BLaER1 treated with 17β-estradiol and CSF1 and Interleukin-3, amounts not matched to agents 10 nM and 100 nM (cell line): ENCODE measurements around the gene C3AR1.

Source experiments
- H3K27ac ChIP-seq, 11 experiments: shearing (Covaris generic); formaldehyde crosslinking; 2 replicates each; pipeline ENCODE4 v1.8.1; 2022
- H3K27me3 ChIP-seq, 11 experiments: shearing (Covaris generic); formaldehyde crosslinking; 2 replicates each; pipeline ENCODE4 v1.8.1; 2022
- H3K36me3 ChIP-seq, 11 experiments: shearing (Covaris generic); formaldehyde crosslinking; 2 replicates each; pipeline ENCODE4 v1.8.1; 2022
- H3K4me1 ChIP-seq, 10 experiments: shearing (Covaris generic); formaldehyde crosslinking; 2 replicates each; pipeline ENCODE4 v1.8.1; 2022
- H3K4me2 ChIP-seq, 11 experiments: shearing (Covaris generic); formaldehyde crosslinking; 2 replicates each; pipeline ENCODE4 v1.8.1; 2022
- H3K4me3 ChIP-seq, 10 experiments: shearing (Covaris generic); formaldehyde crosslinking; 2 replicates each; pipeline ENCODE4 v1.8.1; 2022
- H3K9ac ChIP-seq, 11 experiments: shearing (Covaris generic); formaldehyde crosslinking; 2 replicates each; pipeline ENCODE4 v1.8.1; 2022
- H3K9me3 ChIP-seq, 11 experiments: shearing (Covaris generic); formaldehyde crosslinking; replicated peaks in 1 of 11; 2 replicates each; pipeline ENCODE4 v1.8.1; 2022
- H4K20me1 ChIP-seq, 11 experiments: shearing (Covaris generic); formaldehyde crosslinking; 2 replicates each; pipeline ENCODE4 v1.8.1; 2022
- Cebpa-rat ChIP-seq, 11 experiments: shearing (Covaris generic); IDR thresholded peaks; 2 replicates each; pipeline ENCODE4 v1.8.1; 2022

C3AR1 gene

DNA sequence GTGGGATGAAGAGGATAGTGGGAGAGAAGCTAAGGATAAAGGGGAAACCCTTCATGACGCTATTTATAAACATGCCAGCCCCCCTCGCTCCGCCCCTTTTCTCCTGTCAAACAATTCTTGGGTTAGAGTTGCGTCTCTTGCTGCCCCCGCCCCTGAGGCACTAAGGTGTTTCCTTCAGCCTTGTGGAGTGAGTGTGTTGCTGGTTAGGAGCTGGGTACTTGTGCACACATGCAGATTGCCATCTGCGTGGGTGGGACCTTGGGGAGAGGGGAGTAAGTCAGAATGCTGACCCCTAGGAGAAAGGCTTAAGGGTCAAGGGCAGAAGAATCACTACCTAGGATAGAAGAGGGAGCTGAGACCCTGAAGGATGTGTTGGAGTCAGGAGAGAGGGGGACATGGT, 28.2 kb downstream of the C3AR1 start:
- peak overlapping the region in 1 of 11 experiments; percentile 64; a peak in 1 of 22 replicates for H3K9ac ChIP-seq
- no peak overlapping the region; a peak in 1 of 20 replicates for H3K4me3 ChIP-seq
- H4K20me1 ChIP-seq: peaks cover 0 to 56% (median 31%) of the 10 kb centered on the region in 11 experiments; a peak in 13 of 22 replicates
- no peaks in the 10 kb centered on the region for H3K27me3 ChIP-seq
- H3K36me3 ChIP-seq: peaks cover 32 to 46% (median 35%) of the 10 kb centered on the region in 11 experiments
- H3K4me1 ChIP-seq: peaks cover 65 to 75% (median 69%) of the 10 kb centered on the region in 10 experiments
- no peaks in the 10 kb centered on the region for H3K9me3 ChIP-seq
- no peak for TF ChIP-seq Cebpa-rat (IDR thresholded peaks at IDR 0.05)
- H3K27ac ChIP-seq: peak overlapping the region in 1 of 11 experiments; percentile 44; a peak in 2 of 22 replicates
- peak overlapping the region; percentile 84 to 99 (median 94) for H3K4me2 ChIP-seq

GRCh38 chr12:8037046-8037663, 29.0 kb downstream of the C3AR1 start:
- Histone ChIP-seq H3K27ac (0 out of 22 replicates have a peak overlapping the region, but pooled peaks of 3 of the 11 experiments have one; percentile 4 to 14 (median 12)), H3K9ac (peak overlapping the region in 1 of 11 experiments; percentile 13; a peak in 2 of 22 replicates), H3K4me2 (peak overlapping the region; percentile 84 to 99 (median 94)), H3K4me1 (peaks cover 65 to 72% (median 67%) of the 10 kb centered on the region in 10 experiments), H3K36me3 (peaks cover 25 to 38% (median 27%) of the 10 kb centered on the region in 11 experiments), H3K4me3 (peak overlapping the region in 6 of 10 experiments; percentile 2 to 32 (median 8); a peak in 5 of 20 replicates), H3K27me3 (no peaks in the 10 kb centered on the region), H3K9me3 (no peaks in the 10 kb centered on the region), H4K20me1 (peaks cover 0 to 56% (median 31%) of the 10 kb centered on the region in 11 experiments; a peak in 13 of 22 replicates)
- no peak for TF ChIP-seq Cebpa-rat (IDR thresholded peaks at IDR 0.05)

DNA sequence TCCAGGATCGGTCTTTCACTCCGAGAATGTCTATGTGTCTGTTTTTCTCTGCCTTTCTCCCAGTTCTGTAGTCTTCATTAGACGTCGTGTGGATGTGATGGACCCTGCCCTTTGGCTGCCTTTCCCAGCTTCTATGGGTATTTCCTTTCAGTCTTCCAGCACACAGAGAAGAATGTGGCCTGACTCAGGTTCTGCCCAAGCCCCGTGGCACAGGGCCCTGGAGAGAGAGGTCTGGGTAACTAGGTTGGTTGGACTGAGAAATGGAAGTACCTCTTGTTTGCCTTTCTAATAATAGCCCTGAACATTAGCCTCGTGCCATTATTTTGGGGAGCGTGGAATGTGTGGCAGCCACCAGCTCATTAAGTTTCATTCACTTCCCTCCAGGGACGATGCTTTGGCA, 29.8 kb downstream of the C3AR1 start:
- H3K9me3 ChIP-seq: no peaks in the 10 kb centered on the region
- TF ChIP-seq Cebpa-rat (IDR thresholded peaks at IDR 0.05): no peak
- no peak overlapping the region for H3K4me3 ChIP-seq
- peaks cover 17 to 30% (median 19%) of the 10 kb centered on the region in 11 experiments for H3K36me3 ChIP-seq
- peak overlapping the region in 1 of 11 experiments; percentile 4; a peak in 1 of 22 replicates for H3K27ac ChIP-seq
- H3K4me2 ChIP-seq: peak overlapping the region; percentile 84 to 99 (median 94)
- peaks cover 71 to 80% (median 75%) of the 10 kb centered on the region in 10 experiments for H3K4me1 ChIP-seq
- peaks cover 0 to 56% (median 31%) of the 10 kb centered on the region in 11 experiments; a peak in 13 of 22 replicates for H4K20me1 ChIP-seq
- no peaks in the 10 kb centered on the region for H3K27me3 ChIP-seq
- no peak overlapping the region for H3K9ac ChIP-seq

DNA sequence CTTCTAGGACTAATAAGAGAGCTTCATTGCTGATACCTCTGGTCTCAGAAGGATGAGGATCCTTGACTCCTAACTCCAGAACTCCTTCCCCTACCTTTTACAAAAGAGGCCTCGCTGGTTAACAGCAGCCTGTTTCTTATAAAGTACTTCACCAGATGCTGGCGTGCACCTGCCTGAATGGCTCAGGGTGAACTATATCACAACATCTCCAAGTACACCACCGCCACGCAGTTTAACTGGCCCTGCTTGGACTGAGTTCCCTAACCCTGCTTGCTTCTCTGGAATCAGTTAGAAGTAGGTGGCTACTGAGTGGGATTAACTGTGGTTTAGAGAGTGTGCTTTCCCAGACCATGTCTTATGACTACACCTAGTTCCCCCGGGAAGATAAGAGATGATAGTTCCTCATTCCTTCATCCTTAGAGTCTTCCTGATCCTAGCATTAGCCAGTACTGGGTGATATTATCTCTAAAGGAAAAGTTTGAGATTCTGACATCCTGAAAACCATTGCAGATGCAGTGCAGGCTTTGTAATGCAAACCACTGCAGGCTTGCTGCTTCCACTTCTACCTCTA, 30.6 kb downstream of the C3AR1 start:
- Histone ChIP-seq H3K4me1 (peaks cover 78 to 89% (median 83%) of the 10 kb centered on the region in 10 experiments), H3K27me3 (no peaks in the 10 kb centered on the region), H3K4me2 (peak overlapping the region; percentile 86 to 99 (median 94)), H3K36me3 (peaks cover 8 to 22% (median 11%) of the 10 kb centered on the region in 11 experiments), H4K20me1 (peaks cover 0 to 56% (median 31%) of the 10 kb centered on the region in 11 experiments; a peak in 13 of 22 replicates), H3K4me3 (peak overlapping the region in 3 of 10 experiments; percentile 20 to 97 (median 89); a peak in 5 of 20 replicates), H3K27ac (peak overlapping the region in 2 of 11 experiments; percentile 8 to 90; a peak in 1 of 22 replicates), H3K9me3 (no peaks in the 10 kb centered on the region), H3K9ac (peak overlapping the region in 4 of 11 experiments; percentile 19 to 98 (median 64); a peak in 7 of 22 replicates)
- TF ChIP-seq Cebpa-rat (IDR thresholded peaks at IDR 0.05): no peak

DNA sequence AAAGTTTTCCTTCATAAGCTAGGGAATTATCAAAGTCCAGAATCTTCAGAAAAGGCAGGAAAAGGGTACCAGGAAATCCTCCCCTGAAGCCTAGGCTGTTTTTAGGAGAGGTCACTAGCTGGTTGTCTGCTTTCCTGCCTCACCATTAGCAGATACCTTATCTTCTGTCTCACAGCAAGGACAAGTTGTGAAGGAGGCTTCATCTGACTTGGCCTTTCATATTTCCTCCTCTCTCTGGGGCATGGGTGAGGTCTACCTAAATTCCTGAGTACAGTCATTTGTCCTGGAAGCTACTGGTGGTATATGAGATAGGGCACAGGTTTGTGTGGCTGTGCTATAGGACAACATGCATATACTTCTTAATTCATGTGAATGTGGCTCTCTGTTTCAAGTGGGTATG, 31.4 kb downstream of the C3AR1 start:
- Histone ChIP-seq H3K4me1 (peaks cover 84 to 95% (median 89%) of the 10 kb centered on the region in 10 experiments), H3K9ac (peak overlapping the region in 10 of 11 experiments; percentile 88 to 98 (median 94); a peak in 12 of 22 replicates)
- no peak for TF ChIP-seq Cebpa-rat (IDR thresholded peaks at IDR 0.05)

GRCh38 chr12:8033153-8034044, 32.8 kb downstream of the C3AR1 start:
- no peak for TF ChIP-seq Cebpa-rat (IDR thresholded peaks at IDR 0.05)
- H3K27ac ChIP-seq: peak overlapping the region; percentile 80 to 94 (median 90)
- no peaks in the 10 kb centered on the region for H3K27me3 ChIP-seq
- H3K9me3 ChIP-seq: no peaks in the 10 kb centered on the region
- peaks cover 0 to 46% (median 20%) of the 10 kb centered on the region in 11 experiments; a peak in 13 of 22 replicates for H4K20me1 ChIP-seq
- H3K4me1 ChIP-seq: peaks cover 70 to 95% (median 85%) of the 10 kb centered on the region in 10 experiments
- H3K4me3 ChIP-seq: peak overlapping the region; percentile 74 to 97 (median 86)
- peak overlapping the region; percentile 88 to 98 (median 93) for H3K9ac ChIP-seq
- H3K36me3 ChIP-seq: peaks cover 0 to 8% (median 0%) of the 10 kb centered on the region in 11 experiments; a peak in 2 of 22 replicates
- peak overlapping the region; percentile 86 to 99 (median 94) for H3K4me2 ChIP-seq

More for the DNA sequence above, 31.4 kb downstream of the C3AR1 start:
- Histone ChIP-seq H3K36me3 (peaks cover 1 to 14% (median 4%) of the 10 kb centered on the region in 11 experiments), H3K9me3 (no peaks in the 10 kb centered on the region), H3K27ac (peak overlapping the region in 3 of 11 experiments; percentile 8 to 90 (median 21); a peak in 3 of 22 replicates), H3K4me2 (peak overlapping the region; percentile 86 to 99 (median 94)), H3K27me3 (no peaks in the 10 kb centered on the region), H4K20me1 (peaks cover 0 to 55% (median 31%) of the 10 kb centered on the region in 11 experiments; a peak in 13 of 22 replicates), H3K4me3 (peak overlapping the region in 8 of 10 experiments; percentile 75 to 97 (median 86); a peak in 9 of 20 replicates)

DNA sequence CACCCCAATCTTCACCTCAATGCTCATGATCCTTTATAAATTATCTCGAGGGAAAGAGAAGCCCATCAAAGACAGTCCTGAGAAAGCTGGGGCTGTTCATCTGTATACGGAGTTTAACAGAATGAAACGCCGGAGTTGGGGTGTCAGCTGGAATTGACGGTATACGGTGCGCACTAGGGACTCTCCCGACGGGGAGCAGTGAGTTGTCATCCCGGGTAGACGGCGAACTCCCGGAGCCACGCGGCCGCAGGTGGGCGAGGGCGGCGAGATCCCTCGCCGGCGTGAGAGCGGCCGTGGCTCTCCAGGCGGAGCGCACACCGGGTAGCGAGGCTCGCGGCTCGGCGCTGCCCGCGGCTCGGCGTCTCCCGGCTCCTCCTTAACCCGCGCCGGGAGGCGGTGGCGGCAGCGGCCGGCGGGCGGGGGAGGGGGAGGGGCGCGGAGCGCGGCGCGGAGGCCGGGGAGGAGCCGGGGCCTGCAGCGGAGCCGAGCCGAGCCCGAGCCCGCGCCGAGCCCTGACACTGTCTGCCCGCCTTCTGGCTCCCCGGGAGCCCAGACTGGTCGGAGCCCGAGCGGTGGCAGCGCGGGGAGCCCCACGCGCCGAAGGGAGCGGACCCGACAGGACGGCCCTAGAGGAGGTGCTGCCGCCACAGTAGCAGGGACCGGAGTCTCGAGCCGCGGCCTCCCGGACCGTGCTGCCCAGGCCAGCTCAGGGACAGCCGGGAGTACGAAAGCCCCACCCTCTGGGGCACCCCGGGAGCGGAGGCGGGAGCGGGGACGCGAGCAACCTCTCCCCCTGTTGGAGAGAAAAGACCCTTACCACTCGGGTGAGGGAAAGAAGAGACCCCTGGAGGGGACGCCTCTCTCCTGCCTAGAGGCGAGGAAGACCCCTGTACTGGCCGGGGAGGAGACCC, 33.7 kb downstream of the C3AR1 start, which contains the start of gene FOXJ2:
Gene FOXJ2, plus strand, starts transcription at position 475 of the 911 bp plus-strand sequence. CDS start 7,117 bp downstream, outside the sequence.
- Histone ChIP-seq H3K9ac (peak within 1 kb of the TSS; percentile 88 to 98 (median 93)), H3K4me3 (peak within 1 kb of the TSS; percentile 74 to 97 (median 86)), H3K27me3 (no peaks in the 10 kb centered on the region), H3K4me1 (peaks cover 69 to 95% (median 85%) of the 10 kb centered on the region in 10 experiments), H3K36me3 (peaks cover 0 to 8% (median 0%) of the 10 kb centered on the region in 11 experiments; a peak in 2 of 22 replicates), H3K9me3 (no peaks in the 10 kb centered on the region), H3K4me2 (peak within 1 kb of the TSS; percentile 86 to 99 (median 94)), H3K27ac (peak within 1 kb of the TSS; percentile 80 to 94 (median 90)), H4K20me1 (peaks cover 0 to 37% (median 11%) of the 10 kb centered on the region in 11 experiments; a peak in 11 of 22 replicates)
- TF ChIP-seq Cebpa-rat (IDR thresholded peaks at IDR 0.05): no peak
